Measurements from ENCODE around the gene MRPS21.

MRPS21 gene

DNA sequence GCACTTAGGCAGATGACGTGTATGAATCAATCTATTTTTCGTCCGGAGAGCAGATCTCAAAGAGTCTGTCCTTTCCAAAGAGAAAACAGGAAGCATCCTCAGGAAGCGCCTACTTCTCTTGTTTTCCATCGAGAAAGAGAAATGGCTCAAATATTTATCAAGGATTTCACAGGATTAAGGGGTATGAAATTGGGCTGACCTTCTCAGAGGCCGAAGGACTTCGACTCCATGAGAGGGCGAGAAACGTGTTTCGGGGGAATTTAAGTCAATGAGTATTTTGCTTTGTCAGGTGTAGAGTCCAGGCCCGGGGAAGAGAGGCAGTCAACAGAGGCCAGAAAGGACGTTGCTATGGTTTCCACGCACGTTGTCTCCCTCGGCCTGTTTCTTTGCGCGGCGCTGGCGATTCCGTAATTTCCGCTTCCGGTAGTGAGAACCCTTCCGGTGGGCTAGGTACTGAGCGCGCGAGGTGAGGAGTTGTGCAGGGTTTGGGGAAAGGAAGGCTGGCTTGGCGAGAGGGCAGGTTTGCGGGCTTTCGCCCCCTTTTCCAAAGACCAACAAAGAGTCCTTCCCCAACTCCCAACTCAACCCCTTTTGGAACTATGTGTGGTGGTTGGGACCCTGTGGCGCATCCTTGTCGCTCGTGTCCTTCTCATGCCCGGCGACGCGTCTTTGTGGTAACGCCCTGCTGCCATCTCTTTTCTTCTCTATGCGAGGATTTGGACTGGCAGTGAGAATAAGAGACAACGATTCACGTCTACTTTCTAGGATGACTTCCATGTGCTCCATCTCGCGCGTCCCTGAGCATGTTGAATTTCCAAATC lies at the start of gene MRPS21:
Gene MRPS21, plus strand, starts transcription at position 429 of the 821 bp plus-strand sequence. CDS start 506 bp downstream, outside the sequence.
- peak; percentile 92 for DNase-seq

DNA sequence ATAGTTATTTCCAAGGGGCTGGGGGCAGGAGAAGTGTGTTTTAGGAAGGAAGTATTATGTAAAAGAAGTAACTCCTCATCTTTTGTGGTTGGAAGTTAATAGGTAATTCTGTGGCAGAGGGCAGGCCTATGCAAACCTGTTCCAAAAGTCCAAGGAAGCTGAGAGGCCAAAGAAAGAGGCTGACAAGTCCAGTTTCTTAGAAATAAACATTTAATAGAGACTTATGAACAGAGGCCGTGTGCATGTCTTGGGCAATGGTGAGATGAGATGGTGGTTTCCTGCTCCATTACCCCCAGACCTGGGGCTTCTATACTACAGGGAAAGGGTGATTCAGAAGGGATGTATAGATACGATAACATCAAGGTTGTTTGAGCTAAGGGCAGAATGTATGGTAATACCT lies 43.7 kb upstream of the MRPS21 start:
- DNase-seq: no peak

DNA sequence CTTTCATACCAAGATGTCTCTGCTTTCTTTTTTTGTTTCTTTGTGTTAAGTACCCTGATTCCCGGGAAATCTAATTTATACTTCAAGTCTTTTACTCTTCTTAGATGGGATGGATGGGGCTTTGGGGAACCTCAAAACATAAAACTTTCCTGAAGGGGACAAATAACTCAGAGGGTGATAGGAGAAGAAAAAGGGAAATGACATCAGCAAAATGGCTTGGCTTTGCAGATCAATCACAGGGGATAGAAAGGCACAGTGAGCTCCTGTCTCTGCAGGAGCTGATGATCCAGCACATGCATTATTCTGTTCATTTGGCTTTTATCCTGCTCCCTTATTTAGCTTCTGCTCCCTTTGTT lies 37.5 kb upstream of the MRPS21 start:
- DNase-seq: no peak

GRCh38 chr1:150256554-150257341 lies 36.9 kb upstream of the MRPS21 start:
- DNase-seq: no peak

GRCh38 chr1:150257624-150258585 lies 35.8 kb upstream of the MRPS21 start, which contains the start of gene CA14:
Gene CA14 (plus strand): TSS chr1:150257774. CDS start chr1:150258129, 355 bp downstream.
- DNase-seq: no peak

- DNase-seq: no peak
Observed at GRCh38 chr1:150259217-150259616, 34.4 kb upstream of the MRPS21 start.

DNA sequence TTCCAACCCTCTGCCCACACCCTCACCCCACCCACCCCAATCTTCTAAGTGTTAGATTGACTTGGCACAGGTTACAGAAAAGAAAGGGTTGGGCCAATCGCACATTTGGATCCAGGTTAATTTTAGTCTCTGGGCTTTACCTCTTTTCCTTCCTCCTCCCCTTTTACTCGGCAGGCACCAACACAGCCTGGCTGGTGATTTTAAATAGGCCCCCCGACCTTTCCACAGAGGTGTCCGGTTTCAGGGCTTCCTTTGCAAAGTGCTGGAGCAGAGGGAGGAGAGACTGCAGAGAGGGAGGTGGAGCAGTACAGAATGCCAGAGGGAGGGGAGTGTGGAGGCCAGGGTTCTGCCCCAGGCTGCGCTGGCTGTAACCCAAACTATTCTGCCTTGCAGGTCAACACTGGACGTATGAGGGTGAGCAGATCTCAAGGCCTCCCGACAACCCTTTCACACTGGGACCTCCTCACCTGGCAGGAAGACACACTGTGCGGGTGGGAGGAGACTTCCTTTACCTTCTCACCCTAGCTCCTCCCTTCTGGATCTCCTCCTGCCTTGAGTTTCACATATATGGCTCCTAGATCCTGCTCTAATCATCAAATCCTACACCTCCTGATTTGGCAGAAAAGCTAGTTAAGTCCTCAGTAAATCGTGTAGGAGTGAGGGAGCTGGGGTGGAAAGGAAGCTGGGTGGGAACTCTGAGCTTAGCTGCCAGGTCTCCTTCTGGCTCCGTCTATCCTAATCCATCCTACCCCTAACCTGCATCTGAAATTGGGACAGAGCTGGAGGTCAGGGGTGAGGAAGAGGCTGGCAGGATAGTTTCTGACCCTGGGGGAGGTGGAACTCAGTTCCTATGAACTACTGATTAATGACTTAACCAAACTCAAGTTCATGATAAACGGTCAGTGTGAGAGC lies 33.6 kb upstream of the MRPS21 start:
- no peak for DNase-seq

DNA sequence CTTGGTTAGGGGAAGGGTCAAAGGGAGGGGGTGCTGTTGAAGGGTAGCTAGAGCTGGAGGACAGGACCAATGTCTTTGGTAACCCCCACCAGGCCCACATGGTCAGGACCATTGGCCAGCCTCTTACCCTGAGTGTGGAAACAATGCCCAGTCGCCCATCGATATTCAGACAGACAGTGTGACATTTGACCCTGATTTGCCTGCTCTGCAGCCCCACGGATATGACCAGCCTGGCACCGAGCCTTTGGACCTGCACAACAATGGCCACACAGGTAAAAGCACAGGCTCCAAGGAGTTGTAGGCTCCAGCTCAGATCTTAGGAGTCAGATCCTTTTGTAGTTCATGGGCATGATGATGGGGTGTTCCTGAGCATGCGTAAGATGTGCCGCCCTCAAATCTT lies 32.3 kb upstream of the MRPS21 start:
- no peak for DNase-seq

GRCh38 chr1:150262388-150263320 lies 31.0 kb upstream of the MRPS21 start:
- DNase-seq: no peak

DNA sequence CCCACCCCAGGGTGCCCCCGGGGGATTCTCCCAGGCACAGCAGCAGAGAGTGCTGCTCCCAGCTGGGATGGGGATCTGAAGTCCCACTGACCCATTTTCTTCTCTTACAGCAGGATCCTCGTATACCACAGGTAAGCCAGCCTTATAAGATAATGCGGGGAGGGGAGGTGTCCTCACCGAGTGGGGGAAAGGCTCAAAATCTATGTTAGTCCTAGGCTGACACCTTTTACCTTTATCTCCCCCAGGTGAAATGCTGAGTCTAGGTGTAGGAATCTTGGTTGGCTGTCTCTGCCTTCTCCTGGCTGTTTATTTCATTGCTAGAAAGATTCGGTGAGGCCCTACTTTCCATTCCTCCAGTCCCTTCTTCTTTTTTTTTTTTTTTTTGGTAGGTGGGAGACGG lies 30.1 kb upstream of the MRPS21 start:
- DNase-seq: no peak

DNA sequence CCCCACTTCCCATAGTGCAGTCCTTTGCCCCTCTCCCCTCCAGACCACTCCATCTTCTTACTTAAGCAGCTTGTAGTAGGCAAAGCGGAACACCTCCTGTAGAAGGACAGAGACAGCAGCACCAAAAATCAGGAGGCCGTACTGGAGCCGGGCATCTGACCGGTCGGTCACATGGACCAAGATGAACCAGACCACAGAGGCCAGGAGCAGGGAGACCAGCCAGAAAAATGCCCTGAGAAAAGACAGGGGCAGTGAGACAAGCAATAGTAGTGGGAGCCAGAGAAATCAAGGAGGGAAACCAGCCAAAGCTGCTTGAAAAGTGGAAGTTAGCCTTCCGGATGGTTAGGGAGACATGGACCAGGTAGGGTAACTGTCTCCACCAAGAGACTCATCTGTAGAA lies 25.8 kb upstream of the MRPS21 start:
- DNase-seq: no peak

DNA sequence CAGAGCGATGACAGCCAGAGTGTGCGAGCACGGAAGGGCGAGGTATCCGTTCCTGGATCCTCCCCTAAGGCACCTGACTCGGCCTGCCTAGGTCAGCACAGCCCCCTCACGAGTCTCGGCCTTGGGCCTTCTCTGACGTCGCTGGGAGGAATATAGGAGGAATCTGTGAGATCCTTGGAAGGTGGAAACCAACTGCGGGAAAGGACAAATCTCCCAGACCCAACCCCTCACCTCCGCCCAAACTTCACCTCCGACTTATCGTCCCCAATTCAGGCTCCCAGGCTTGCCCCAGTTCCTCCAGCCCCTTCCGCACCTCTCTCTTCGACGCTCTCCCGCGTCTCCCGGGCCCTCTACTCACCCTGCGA lies 25.3 kb upstream of the MRPS21 start:
- DNase-seq: peak; percentile 66

GRCh38 chr1:150268705-150269403 lies 24.8 kb upstream of the MRPS21 start, which contains the start of gene APH1A:
Gene APH1A (minus strand): TSS chr1:150269016. CDS start chr1:150268810, 206 bp downstream.
- DNase-seq: peak; percentile 95

GRCh38 chr1:150269451-150269850 lies 24.2 kb upstream of the MRPS21 start:
- DNase-seq: no peak

- DNase-seq: no peak
Observed at GRCh38 chr1:150271291-150271959, 22.2 kb upstream of the MRPS21 start.

DNA sequence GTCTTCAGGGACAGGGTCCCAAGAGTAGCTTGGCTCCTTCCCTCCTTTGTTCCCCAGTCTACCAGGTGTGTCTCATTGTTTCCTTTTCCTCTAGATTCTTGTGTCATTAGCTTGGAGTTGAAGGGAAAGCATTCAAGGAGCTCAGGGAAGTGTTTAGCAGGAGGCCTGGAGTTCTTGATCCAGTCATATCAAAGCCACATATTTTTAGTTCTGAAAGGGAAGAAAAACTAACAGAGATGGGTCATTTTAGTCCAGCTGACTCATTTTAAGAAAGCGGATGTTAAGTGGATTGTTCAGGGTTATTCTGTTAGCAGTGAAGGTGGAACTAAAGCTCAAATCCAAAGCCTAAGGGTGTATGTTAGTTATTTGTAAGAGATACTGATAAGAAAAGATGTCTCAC lies 20.4 kb upstream of the MRPS21 start:
- DNase-seq: no peak

DNA sequence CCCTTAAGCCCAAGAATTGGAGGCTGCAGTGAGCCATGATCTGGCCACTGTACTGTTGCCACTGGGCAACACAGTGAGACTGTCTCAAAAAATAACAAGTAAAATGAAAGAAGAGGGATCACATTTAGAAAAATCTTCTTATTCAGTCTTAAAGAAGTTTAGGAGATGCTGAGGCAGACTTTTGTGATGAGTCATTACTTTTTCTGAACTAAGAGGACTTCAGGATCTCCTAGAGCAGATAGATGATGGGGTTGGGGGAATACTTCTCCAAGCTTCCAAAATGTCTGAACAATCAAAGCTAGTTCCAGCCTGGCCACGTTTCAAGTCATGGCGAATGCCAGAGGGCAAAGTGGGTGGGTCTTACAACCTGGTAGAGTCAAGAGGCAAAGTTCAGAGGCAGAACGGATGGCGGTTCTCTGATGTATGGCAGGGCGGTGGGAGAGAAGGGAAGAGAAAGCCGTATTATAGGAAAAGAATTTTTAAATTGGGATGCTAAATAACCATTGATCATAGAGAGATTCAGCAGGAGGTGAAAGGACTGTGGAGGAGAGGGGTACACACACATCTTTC lies 13.4 kb upstream of the MRPS21 start:
- no peak for DNase-seq

GRCh38 chr1:150281221-150281757 lies 12.4 kb upstream of the MRPS21 start:
- DNase-seq: peak; percentile 79
